HepG2 (cell line): Measurements from ENCODE around the gene NOXA1. TPM values are rescaled to one million over a fixed set of nuclear protein-coding genes. Genes with fewer than 3 reads are reported as not detected.

Experiments used
- AGO1 ChIP-seq: fragments of 200-400 bp; formaldehyde crosslinking; IDR thresholded peaks from 2 replicates; pipeline ENCODE4 v1.6.1; 2017; ENCODE audit warnings: mild to moderate bottlenecking, low read depth, low read length, moderate library complexity; ENCODE audit not compliant: poor library complexity, severe bottlenecking
- EED ChIP-seq: sonication (generic); formaldehyde crosslinking; IDR thresholded peaks from 2 replicates; pipeline ENCODE4 v1.5.0; 2020; ENCODE audit warnings: mild to moderate bottlenecking, missing genetic modification reagents
- HMGXB4 ChIP-seq, 2 experiments: sonication (generic) in 1 of 2; formaldehyde crosslinking in 1 of 2; IDR thresholded peaks; 2 replicates each; pipeline versions ENCODE4 v1.4.0 to v1.6.1; 2018 to 2020; ENCODE audit warnings: missing genetic modification reagents in 2 of 2, borderline replicate concordance in 1 of 2, low read depth in 1 of 2, mild to moderate bottlenecking in 1 of 2, missing biosample characterization in 1 of 2
- KDM5B ChIP-seq: sonication (generic); formaldehyde crosslinking; IDR thresholded peaks from 2 replicates; pipeline ENCODE4 v1.4.0; 2020; ENCODE audit warnings: missing genetic modification reagents, mild to moderate bottlenecking, borderline replicate concordance
- MYC ChIP-seq: sonication (generic); formaldehyde crosslinking; IDR thresholded peaks from 2 replicates; pipeline ENCODE4 v1.9.0; 2021; ENCODE audit warnings: missing genetic modification reagents, borderline replicate concordance
- POGK ChIP-seq: sonication (generic); formaldehyde crosslinking; conservative IDR thresholded peaks from 2 replicates; pipeline ENCODE4 v1.8.0; 2022; ENCODE audit warnings: mild to moderate bottlenecking, moderate library complexity, missing genetic modification reagents
- RBAK ChIP-seq: sonication (generic); formaldehyde crosslinking; IDR thresholded peaks from 2 replicates; pipeline ENCODE4 v1.5.1; 2020; ENCODE audit warnings: mild to moderate bottlenecking, missing genetic modification reagents
- SKI ChIP-seq: fragments of 450-650 bp; IDR thresholded peaks from one replicate; pipeline ENCODE4 v1.6.1; 2018; ENCODE audit warnings: mild to moderate bottlenecking; ENCODE audit not compliant: partially characterized antibody
- SOX6 ChIP-seq, 2 experiments: fragments of 450-650 bp in 1 of 2; sonication (generic) in 1 of 2; formaldehyde crosslinking in 1 of 2; IDR thresholded peaks; 2 replicates each; pipeline versions ENCODE4 v1.4.0 to v1.6.1; 2017 to 2020; ENCODE audit warnings: antibody characterized with exemption in 1 of 2, mild to moderate bottlenecking in 1 of 2, missing genetic modification reagents in 1 of 2
- SPEN ChIP-seq: sonication (generic); formaldehyde crosslinking; IDR thresholded peaks from 2 replicates; pipeline ENCODE4 v1.5.1; 2020; ENCODE audit warnings: low read depth, mild to moderate bottlenecking, missing genetic modification reagents
- ZBED4 ChIP-seq: sonication (generic); formaldehyde crosslinking; IDR thresholded peaks from 2 replicates; pipeline ENCODE4 v1.4.0; 2020; ENCODE audit warnings: missing genetic modification reagents, borderline replicate concordance
- ZBTB37 ChIP-seq: sonication (generic); formaldehyde crosslinking; IDR thresholded peaks from 2 replicates; pipeline ENCODE4 v1.4.0; 2020; ENCODE audit warnings: mild to moderate bottlenecking, missing genetic modification reagents
- ZNF362 ChIP-seq: sonication (generic); formaldehyde crosslinking; IDR thresholded peaks from 2 replicates; pipeline ENCODE4 v1.4.0; 2020; ENCODE audit warnings: missing genetic modification reagents, mild to moderate bottlenecking, borderline replicate concordance
- ZNF724P ChIP-seq: sonication (generic); formaldehyde crosslinking; IDR thresholded peaks from 2 replicates; pipeline ENCODE4 v1.8.0; 2022; ENCODE audit warnings: missing genetic modification reagents, borderline replicate concordance
- ZNF776 ChIP-seq: sonication (generic); formaldehyde crosslinking; IDR thresholded peaks from 2 replicates; pipeline ENCODE4 v1.4.0; 2020; ENCODE audit warnings: mild to moderate bottlenecking, missing genetic modification reagents
- polyA plus RNA-seq, 8 experiments: library from polyadenylated mRNA; depleted of rRNA in 3 of 8; stranded (reverse) in 7 of 8; unstranded in 1 of 8; fragments of >200 nt; fragmentation: Illumina TruSeq in 4 of 8; extraction: Trizol in 4 of 8; gene quantifications; 2 replicates each; pipeline versions ENCODE4 v1.2.1 to v1.2.3, GENCODE V29; 2011 to 2016; ENCODE audit warnings: low read depth in 4 of 8, missing spikeins in 1 of 8, mixed read lengths in 1 of 8; ENCODE audit not compliant: insufficient read depth in 1 of 8
- total RNA-seq, 5 experiments: library from RNA; depleted of rRNA; stranded (reverse); fragments of >200 nt; fragmentation: Illumina TruSeq; extraction: Trizol; gene quantifications; 2 replicates each; pipeline ENCODE4 v1.2.3, GENCODE V29; 2016; ENCODE audit warnings: low read depth in 1 of 5

Gene NOXA1
- total and polyA plus RNA-seq, 2 of the 13 experiments (the other 11 are each of a cell fraction or from before 2014, with no cell fraction given) = 0.78 to 1.2 TPM

- TF ChIP-seq HMGXB4 (CRISPR knock-in tag; IDR thresholded peaks at IDR 0.05; ENCODE audit: borderline replicate concordance in 1 of 2, low read depth in 1 of 2) (peak; percentile 43 to 80; a peak in 3 of 4 replicates), EED (peak; percentile 47; the same call in 1 of the 2 replicates), SPEN (peak; percentile 19; the same call in 1 of the 2 replicates), ZNF362 (peak; percentile 11; the same call in 1 of the 2 replicates), ZBED4 (peak; percentile 20; the same call in 1 of the 2 replicates), RBAK (no peak), KDM5B (CRISPR knock-in tag) (peak; percentile 65), SOX6 (IDR thresholded peaks at IDR 0.05) (no peak), SOX6 (CRISPR knock-in tag; IDR thresholded peaks at IDR 0.05) (peak; percentile 34), SKI (peak; percentile 51), ZBTB37 (CRISPR knock-in tag) (no peak), POGK (CRISPR knock-in tag) (peak; percentile 49; the same call in 1 of the 2 replicates), ZNF776 (CRISPR knock-in tag) (peak; percentile 33; the same call in 1 of the 2 replicates), MYC (peak; percentile 57; the same call in 1 of the 2 replicates), ZNF724P (CRISPR knock-in tag) (peak; percentile 54; the same call in 1 of the 2 replicates), AGO1 (peak; percentile 25)
Measured at GRCh38 chr9:137406876-137407589, 16.2 kb upstream of the NOXA1 start (continued).
